ENCODE results near the gene CD47.

The CD47 gene

DNA sequence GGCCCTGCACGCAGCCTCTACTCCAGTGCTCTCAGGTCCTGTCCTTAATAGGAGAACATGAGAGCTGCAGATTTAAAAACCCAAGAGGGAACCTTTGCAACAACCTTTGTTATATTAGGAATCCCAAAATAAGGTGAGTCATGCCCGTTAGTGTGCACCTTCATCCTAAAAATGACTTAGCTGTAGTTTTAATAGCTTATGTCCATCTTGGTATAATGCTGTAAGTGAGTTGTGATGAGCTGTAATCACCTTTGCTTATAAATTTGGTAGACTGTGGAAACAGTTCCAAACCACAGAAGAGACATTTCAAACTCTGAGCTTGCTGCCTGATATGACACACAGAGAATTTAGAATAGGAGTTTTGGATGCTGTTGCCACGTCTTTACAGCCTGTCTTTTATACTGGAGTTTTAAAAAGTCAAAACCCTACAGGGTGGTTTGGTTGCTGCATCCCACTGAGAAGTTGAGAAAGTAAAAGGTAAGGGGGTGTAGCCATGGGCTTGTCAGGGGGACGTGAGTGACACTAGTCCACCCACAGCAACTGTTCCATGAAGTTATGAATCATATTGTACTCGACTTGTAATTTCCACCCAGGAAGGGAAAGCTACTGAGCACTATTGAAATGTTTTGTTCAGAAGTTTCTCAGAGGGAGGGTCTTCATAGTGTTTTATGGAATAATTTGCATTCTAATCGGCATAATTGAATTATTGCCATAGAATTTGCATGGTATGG is 27.4 kb upstream of the CD47 start:
- DNase-seq (ENCODE audit: low read depth, low spot score) = no peak
- H3K27ac ChIP-seq = no peak overlapping the region

DNA sequence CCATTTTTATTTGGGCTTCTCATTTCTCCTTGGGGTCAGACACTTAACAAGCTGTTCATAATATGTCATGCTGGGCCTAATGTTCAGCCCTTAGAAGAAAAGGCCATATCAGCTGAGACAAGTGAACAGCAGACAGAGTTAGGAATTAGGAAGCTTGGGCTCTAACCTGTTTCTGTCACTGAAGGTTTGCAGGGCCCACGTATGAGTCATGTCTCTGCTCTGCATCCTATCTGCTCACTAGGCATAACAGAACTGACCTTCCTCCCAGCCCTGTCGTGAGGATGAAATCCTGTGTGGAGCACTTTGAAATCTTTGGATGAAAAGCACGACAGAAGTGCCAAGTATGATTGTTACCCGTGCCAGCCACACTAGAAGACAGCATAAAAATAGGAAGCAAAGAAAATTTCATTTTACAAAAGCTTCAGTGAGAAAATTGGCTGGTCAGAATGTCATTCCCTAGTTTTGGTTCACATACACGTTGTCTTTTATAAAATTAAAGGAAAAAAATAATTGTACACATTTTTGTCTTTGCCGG is 26.5 kb upstream of the CD47 start:
- no peak for DNase-seq (ENCODE audit: low read depth, low spot score)
- no peak overlapping the region for H3K27ac ChIP-seq

DNA sequence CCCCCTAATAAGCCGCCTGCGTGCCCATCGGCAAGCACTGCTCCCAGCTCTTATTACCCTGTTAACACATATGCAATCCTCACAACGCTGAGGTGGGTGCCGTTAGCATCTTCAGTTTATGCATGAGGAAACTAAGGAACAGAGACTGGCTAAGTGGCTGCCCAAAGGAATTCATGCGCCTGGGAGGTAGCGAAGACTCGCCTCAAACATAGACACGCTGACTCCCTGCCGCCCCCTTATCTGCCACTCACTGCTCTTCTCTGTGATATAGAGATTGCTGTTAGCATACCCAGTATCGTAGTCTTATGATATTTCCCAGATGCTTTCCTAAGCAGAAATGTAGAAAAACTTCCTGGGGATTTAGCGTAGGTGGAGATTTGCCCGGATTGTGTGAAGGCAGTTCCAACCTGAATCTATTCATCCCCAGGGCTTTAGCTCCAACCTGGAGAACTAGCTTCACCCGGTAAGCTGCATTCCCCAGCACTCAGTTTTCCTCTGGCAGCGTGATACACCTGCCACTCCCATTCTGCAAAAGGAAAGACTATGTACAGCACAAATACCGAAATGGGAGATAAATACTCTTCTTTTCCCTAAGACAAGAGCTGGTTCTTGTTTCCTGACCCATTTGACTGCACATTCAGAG is 23.7 kb upstream of the CD47 start:
- DNase-seq (ENCODE audit: low read depth, low spot score) = no peak
- H3K27ac ChIP-seq = no peak overlapping the region

DNA sequence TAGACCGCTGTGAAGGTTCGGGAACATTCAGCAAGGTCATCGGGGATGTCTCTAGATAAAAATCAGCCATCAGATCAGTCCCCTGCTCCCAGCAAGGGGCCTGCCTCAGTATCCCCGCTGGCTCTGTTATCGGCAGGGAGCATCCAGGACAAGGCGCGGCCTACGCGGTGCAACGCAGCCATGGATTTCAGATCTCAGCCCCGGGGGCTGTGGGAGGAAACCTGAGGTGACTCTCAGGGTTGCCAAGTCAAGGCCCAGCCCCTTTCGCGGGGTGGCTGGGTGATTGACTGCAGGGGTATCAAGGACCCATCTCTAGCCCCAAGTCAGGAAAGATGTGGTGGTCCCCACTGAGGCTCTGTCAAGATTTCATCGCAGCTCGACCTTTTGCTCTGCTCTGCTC is 23.1 kb upstream of the CD47 start:
- no peak for DNase-seq (ENCODE audit: low read depth, low spot score)

DNA sequence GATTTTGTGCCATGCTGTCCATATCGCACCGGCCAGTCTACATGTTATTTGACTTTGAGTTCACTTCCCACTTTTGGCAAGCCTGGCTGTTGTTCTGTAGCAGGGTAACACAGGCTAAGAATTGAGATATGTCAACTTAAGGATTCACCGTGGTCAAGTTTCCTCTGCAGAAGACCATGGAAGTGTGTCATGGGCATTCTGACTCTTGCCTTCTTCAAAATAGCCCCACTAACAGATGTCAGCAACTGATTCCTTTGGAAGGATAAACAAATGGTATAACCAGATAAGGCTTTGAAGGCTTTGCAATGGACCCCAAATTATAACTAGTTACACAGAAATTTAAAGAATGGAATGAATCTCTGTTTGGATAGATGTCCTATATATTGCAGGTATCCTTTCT is 20.1 kb upstream of the CD47 start:
- H3K27ac ChIP-seq = no peak overlapping the region
- no peak for DNase-seq (ENCODE audit: low read depth, low spot score)

More for the DNA sequence above, 23.1 kb upstream of the CD47 start:
- H3K27ac ChIP-seq = no peak overlapping the region

DNA sequence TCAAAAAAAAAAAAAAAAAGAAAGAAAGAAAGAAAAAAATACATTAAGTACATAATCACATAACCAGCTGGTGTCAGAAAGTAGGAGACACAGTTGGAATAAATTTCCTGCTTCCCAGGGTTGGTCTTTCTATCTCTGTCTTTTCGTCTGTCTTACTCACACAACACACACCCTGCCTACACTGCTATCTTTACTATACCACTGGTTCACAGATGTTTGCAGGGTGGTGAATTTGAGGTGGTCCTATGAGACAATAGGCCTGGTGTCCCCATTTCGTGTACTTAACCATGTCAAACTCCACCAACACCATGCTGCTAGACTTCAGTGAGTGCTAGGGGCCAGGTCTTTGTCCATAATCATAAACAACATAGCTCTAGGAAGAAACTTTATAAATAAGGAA is 17.6 kb upstream of the CD47 start:
- DNase-seq (ENCODE audit: low read depth, low spot score) = no peak

DNA sequence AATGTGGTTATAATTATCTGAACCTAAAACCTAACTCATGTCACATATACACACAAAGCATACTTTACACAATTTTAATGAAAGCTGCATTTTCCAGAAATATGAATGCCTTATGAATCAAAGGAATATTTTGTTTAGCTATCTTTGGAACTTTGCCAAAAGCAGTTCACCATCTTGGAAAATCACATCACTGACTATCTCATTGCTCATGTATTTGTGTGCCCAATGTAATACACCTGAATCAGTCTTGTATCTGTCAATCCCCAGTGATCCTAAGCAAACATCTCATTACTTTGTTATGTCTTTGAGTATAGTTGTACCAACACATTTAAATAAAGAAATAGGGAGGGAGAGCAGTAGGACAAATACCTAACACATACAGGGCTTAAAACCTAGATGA is 15.6 kb upstream of the CD47 start:
- no peak overlapping the region for H3K27ac ChIP-seq
- no peak for DNase-seq (ENCODE audit: low read depth, low spot score)

More for the DNA sequence above, 17.6 kb upstream of the CD47 start:
- no peak overlapping the region for H3K27ac ChIP-seq

DNA sequence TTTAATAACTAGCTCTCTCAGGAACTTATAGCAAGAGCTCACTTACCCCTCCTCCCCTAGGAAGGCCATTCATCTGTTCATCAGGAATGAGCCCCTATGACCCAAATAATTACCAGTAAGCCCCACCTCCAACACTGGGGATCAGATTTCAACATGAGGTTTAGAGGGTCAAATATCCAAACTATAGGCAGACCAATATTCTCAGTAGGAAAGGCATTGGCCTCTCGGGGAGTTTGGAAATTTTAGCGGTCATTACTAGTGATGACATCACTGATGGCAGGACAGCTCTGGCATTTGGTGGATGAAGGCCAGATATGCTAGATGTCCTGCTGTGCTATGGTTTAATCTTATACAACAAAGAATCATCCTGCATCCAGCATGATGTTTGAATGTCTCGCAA is 15.2 kb upstream of the CD47 start:
- no peak for DNase-seq (ENCODE audit: low read depth, low spot score)
- H3K27ac ChIP-seq = no peak overlapping the region

DNA sequence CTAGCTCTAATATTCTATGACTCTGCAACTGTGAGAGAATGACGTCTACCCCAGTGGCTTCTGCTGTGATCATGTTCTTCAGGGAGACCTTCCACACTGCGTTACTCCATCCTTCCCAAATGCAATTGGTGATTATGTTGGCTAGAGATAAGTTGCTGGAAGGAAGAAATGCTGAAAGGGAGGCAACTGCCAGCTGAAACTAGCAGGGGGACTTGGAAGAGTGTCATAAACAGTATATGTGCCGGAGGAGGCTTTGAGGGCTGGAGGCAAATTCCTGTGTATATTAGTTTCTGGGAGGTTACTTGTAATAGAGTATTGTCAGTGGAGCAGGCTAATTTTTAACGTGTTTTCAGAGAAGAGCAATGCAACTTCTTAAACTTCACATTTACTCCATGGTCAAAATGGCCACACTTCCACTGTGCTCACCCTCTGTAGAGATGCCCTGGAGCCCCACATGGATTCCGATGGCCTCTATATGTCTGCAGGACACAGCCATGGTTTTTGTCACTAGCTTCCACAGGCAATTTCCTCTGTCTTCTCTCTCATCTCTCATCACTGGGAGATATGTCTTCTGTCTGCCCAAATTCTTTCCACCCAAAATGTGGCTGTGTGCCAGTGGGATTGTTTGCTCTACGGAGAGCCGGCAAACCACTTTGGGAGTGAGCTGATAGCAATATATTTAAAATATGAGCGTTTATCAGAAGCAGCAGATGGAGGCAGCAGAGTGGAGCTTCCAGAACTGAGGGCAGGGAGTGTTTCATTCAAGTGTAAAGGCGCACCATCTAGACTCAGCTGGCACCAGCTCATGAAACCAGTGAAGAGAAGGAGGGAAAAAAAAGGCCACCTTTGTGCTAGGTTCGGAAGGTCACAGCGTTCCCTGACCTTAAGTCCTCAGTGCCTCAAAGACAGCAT is 13.3 kb upstream of the CD47 start:
- no peak overlapping the region for H3K27ac ChIP-seq
- DNase-seq (ENCODE audit: low read depth, low spot score) = no peak

DNA sequence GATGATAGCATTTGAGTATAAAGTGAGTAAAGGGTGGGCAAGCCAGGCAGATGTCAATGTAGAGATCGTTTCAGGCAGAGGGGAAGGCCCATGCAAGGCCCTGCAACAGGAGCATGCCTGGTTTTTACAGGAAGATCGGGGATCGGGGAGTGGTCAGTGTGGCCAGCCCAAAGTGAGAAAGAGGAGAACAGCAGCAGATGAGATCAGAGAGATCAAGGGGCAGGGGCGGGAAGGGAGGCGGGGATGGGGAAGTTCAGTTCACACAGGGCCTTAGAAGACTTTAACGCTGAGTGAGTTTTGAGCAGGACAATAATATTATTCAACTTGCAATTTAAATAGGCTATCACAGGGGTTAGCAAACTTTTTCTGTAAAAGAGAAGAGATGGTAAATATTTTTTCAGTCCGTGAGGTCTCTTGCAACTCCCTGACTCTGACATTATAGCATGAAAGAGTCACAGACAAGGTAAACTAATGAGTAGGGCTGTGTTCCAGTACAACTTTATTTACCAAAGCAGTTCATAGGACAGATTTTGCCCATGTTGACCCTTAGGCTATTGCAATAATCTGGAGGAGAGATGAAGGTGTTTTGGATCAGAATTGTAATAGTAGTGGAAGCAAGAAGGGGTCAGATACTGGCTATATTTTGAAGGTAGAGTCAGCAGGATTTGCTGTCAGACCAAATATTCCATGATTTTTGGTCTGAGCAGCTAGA is 12.4 kb upstream of the CD47 start:
- DNase-seq (ENCODE audit: low read depth, low spot score) = no peak

DNA sequence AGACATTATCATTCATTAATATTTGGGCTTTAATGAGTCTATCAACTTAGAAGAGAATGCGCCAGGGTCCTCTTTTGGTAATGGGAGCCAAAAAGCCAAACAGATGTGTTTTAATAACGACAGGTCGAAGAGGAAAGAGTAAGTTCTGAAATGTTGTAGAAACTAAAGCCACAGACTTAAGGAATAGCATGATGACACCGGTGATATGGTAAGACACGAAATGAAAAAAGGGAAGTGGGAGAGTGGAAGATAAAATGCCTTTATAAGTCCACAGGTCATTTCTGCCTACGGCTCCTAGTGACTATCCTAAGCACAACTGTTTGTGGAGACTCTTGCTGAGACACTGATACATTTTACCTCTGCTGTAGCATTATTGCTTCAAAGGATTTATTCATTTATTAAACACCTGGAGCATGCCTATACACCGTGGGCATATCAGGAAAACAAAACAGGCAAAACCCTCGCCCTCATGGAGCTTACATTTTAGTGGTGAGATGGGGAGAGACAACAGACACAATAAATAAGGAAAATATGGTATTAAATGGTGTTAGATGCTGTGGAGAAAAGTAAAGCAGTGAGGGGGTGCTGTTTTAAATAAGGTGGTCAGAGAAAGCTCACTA is 11.7 kb upstream of the CD47 start:
- no peak for DNase-seq (ENCODE audit: low read depth, low spot score)
- H3K27ac ChIP-seq = no peak overlapping the region

More for the DNA sequence above, 12.4 kb upstream of the CD47 start:
- H3K27ac ChIP-seq = no peak overlapping the region

DNA sequence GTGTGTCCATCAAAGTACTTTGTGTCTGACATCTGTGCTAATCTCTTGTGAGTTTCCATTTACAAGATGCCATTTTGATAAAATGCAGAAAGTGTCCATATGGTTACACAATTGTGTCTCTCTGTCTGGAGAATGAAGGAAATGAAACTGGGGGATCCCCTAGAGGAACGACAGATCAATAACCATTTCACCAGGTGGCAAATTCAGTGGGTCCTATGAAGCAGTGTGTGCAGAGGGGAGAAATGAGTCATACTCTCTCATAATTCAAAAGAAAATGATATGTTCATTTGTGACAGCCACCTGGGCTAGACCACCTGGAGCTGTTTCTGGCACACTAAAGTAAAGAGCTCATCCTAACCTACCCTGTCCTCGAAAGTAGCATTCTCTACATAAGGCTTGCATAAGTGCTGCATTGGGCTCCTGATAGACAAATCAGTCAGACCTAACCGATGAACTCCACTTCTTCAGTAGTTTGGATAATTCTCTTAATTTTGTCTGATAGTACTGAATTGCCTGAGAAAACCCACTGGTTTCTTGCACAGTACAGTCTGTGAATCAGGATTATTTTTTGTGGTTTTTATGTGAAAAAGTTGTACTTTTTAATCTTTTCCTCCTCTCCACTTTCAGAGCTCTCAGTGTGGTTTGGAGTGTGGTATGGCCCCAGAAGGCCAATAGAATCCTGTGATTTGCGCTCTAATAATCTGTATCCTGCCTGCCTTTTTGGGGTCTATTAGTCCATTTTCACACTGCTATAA is 10.3 kb upstream of the CD47 start:
- H3K27ac ChIP-seq = no peak overlapping the region
- DNase-seq (ENCODE audit: low read depth, low spot score) = no peak

DNA sequence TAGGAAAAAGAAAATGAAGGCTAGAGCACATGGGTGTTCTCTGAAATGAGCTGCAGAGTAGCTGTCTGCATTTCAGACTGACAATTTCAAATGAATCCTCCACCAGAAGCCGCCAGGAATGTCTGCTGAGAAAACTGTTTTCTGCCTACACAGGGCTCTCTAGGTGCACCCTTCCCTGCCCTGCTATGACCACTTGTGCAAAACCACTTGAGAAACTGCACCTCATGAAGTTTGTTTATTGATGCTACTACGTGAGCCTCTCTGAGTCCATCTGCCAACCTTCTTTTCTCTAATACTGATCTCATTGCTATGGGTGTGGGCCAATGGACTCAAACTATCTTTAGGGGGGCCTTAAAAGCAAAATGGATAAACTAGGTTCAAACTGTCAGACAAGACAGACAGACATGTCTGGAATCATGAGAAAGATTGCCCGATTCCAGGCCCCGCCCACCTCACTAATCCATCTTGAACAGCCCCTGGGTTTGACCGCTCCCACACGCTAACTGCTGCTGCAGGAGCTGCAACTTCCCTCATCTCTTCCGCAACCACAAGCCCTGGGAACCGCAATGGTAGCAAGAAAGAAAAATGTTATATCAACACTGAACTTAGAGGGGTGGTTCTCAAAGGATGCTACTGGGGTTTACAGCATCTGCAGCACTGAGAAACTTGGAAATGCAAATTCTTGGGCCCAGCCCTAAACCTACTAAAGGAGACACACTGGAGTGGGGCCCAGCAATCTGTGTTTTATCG is 9.0 kb upstream of the CD47 start:
- H3K27ac ChIP-seq = no peak overlapping the region
- no peak for DNase-seq (ENCODE audit: low read depth, low spot score)

DNA sequence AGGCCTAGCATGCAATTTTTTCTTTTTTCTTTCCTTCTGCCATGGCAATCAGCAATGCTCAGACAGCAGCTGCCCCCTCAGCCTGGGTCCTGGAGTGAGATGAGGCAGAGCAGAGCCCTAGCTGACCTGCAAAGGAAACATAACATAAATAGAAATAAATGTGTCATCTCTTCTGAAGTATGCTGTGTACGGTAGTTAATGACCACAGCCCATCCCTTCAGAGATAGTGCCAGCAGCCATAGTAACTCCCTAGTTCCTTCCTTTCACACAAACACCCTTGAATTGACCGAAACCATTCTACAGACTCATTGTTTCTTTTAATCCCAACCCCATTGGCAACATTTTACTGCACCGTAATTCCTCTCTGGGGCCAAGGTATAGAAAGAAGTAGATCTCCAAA is 8.4 kb upstream of the CD47 start:
- H3K27ac ChIP-seq = no peak overlapping the region
- DNase-seq (ENCODE audit: low read depth, low spot score) = no peak

DNA sequence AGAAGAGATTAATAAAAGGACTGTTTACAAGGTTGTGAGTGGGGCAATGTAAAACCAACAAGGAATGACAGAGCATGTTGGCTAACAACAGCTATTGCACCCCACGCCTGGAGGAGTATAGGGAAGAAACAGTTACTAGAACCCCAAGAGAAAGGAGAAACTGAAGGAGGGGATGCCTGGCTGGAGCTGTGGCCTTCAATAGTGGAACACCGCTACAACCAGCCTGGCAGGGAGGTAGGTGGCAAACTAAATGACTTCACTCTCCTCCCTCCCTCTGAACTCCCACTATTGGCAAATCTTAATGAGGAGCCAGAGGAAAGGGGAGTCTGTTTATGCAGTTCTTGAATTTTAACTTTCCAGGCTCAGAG is 7.2 kb upstream of the CD47 start:
- no peak overlapping the region for H3K27ac ChIP-seq
- no peak for DNase-seq (ENCODE audit: low read depth, low spot score)

DNA sequence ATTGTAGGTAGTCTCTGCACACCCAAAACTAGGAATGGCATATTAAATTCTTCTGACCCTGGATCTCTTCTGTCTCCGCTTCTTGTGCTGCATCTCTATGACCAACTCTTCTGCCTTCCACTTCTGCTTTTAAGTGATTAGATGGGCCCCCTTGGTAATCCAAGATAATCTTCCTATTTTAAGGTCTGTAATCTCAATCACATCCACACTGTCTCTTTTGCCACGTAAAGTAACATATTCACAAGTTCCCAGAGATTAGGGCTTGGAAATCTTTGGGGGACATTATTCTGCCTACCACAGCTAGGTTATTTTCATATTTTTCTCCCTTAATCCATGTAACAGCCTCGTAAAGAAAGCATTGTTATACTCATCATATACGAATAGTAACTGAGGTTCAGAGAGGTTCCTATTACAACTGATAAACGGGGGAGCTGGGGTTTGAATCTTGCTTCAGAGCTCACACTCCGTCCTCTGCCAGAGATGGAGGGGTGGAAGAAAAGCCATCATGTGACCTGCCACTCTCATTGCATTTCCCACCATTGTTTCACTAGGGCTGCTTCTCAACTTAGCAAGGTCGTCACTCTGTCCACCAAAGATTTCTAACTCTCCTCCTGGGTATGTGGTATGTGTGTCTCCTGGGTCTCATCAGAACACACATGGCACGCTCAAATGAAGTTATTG is 6.6 kb upstream of the CD47 start:
- no peak overlapping the region for H3K27ac ChIP-seq
- DNase-seq (ENCODE audit: low read depth, low spot score) = no peak

DNA sequence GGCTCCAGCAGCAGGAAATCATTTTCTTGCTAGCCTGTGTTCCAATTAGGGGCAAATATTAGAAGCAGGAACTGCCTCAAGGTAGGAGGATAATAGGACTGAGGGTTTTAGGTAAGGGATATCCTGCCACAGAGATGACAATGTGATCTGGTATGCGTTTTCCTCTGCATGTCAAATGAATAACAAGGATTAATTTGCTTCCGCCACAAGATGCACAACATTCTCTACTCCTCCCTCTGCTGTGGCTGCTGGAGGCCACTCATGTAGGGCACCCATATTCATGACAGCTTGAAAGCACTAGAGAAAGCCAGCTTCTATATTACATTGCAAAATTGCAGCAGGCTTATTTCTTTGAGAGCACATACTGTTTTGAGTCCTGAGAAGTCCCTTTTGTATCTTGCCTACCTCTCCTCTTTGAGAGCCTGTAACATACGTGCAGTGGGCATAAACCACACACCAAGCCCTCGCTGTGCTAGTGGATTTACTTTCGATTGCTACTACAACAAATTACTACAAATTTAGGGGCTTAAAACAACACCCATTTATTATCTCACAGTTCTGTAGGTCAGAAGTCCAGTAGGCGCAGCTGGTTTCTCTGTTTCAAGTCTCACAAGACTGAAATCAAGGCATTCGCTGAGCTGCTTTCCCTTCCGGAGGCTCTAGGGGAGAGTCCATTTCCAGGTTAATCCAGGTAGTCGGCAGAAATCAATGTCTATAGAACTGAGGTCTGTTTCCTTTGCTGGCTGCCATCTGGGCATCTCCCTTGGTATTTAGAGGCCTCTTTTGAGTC is 5.9 kb upstream of the CD47 start:
- peak overlapping the region; percentile 10 for H3K27ac ChIP-seq
- no peak for DNase-seq (ENCODE audit: low read depth, low spot score)

Measured in epithelial cell of prostate (primary cell).